ENCODE results near the gene LPCAT3.

DNA sequence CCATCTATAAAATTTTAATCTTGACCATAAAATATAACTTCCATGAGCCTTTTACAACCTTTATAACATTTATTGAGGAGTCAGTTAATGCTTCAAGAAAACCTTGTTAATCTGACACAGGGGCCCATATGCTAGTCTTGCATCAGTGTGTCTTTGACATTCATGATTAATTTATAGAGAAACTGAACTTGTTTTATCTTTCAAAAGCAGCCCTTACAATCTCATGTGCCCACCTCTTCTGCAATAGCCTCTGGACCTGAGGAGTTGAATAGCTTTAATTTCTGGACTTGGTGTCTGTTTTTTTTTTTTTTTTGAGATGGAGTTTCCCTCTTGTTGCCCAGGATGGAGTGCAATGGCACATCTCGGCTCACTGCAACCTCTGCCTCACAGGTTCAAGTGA lies 8.6 kb upstream of the LPCAT3 start:
- TF ChIP-seq, protein P1, sequence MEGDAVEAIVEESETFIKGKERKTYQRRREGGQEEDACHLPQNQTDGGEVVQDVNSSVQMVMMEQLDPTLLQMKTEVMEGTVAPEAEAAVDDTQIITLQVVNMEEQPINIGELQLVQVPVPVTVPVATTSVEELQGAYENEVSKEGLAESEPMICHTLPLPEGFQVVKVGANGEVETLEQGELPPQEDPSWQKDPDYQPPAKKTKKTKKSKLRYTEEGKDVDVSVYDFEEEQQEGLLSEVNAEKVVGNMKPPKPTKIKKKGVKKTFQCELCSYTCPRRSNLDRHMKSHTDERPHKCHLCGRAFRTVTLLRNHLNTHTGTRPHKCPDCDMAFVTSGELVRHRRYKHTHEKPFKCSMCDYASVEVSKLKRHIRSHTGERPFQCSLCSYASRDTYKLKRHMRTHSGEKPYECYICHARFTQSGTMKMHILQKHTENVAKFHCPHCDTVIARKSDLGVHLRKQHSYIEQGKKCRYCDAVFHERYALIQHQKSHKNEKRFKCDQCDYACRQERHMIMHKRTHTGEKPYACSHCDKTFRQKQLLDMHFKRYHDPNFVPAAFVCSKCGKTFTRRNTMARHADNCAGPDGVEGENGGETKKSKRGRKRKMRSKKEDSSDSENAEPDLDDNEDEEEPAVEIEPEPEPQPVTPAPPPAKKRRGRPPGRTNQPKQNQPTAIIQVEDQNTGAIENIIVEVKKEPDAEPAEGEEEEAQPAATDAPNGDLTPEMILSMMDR (IDR thresholded peaks at IDR 0.05), result no peak
- TF ChIP-seq POLR2A (IDR thresholded peaks at IDR 0.05), result no peak
